Measurements from ENCODE around the gene CDK18.
"Not testable (repeated sequence)": the region's sequence is repeated elsewhere in the genome, so short reads cannot be mapped to it uniquely, and the experiment has no call there.

Gene CDK18

DNA sequence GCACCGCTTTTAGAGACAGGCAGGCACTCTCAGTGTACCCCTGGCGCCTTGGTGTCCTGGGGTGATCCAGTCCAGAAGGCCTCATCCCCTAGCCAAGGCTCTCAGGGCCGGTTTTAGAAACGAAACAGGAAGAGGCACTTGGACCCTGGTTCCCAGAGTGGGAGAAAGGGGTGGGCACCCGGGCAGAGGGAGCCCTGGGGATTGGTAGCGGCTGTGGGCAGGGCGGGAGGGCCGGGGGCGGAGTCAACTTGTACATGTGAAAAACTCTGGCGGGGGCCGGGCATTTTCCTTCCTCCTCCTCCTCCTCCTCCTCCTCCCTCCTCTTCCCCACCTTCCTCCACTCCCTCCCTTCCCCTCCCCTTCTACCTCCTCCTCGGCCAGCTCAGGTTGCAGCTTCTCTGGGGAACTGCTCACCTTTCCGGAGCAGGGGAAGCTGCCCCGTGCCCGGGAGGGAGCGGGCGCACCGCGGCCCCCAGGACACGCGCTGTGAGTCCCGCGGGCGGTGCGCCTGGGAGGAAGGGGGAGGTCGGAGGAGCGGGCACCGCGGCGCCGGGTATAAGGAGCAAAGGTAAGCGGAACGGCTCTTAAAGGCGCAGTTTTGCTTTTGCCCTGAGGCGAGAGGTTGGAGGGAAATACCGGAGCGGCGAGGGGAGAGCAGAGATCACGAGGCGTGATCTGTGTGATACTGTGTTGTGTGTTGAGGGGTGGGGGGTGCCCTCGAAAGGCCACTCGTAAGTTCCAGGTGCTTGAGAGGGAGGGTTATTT is at the start of gene CDK18:
Gene CDK18, plus strand, starts transcription at position 359 of the 765 bp plus-strand sequence. CDS start 18,499 bp downstream, outside the sequence.
- DNase-seq (ENCODE audit: low spot score): peak; percentile 96

DNA sequence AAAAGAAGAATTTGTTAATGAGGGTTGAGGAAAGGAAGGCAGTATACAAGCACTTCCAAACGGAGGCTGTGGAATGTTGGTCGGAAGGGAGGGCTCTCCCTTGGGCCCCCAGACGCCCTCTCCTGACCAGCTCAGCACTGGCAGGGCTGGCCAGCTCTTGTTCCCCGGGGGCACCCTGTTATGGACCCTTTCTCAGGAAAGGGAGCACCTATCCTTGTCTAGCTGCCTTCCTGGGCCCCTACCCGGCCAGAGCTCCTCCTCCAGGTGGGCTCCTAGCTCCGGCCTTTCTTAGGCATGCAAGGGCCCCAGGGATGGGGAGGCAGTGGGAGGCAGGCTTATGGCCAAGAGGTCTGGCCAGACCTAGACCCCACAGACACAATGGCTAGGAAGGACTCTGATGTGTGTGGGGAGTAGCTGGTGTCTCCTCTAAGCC is 49.5 kb upstream of the CDK18 start:
- DNase-seq (ENCODE audit: low spot score): no peak

DNA sequence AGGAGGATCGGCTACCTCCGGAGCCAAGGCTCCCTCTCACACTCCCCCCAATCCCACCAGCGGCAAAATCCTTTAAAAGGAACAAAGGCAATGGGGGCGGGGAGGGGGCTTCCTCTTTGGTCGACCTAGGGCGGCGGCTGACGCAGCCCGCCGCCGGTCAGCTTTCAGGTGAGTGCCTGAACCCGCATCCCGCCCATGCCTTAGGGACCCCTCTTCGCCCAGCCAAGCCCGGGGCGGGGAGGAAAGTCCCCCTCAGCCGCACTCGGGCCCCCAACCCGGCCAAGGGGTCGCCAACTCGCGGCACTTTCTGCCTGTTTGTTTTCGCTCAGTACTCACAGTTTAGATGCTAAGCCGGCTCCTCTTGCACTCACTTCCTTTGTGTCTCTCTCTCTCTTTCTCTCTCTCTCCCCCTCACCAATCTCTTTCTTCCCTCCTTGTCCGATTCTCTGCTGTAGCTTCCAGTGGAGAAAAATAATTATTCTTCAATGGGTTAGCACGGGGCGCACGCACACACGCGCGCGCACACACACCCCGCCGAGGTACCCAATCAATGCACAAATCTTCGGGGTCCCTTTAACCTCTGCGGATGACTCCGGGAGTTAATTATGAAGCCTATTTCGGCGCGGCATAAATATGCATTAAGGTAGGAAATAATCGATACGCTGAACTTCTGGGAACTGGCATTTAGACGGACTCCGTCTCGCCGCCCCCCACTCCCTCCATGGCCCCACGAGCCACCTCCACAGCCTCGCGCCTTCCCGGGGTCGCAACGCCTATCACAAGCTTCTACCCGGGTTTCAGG is 48.7 kb upstream of the CDK18 start, which contains the start of gene BLACAT1:
Gene BLACAT1, minus strand, starts transcription at position 465 of the 802 bp plus-strand sequence.
- DNase-seq (ENCODE audit: low spot score): no peak

DNA sequence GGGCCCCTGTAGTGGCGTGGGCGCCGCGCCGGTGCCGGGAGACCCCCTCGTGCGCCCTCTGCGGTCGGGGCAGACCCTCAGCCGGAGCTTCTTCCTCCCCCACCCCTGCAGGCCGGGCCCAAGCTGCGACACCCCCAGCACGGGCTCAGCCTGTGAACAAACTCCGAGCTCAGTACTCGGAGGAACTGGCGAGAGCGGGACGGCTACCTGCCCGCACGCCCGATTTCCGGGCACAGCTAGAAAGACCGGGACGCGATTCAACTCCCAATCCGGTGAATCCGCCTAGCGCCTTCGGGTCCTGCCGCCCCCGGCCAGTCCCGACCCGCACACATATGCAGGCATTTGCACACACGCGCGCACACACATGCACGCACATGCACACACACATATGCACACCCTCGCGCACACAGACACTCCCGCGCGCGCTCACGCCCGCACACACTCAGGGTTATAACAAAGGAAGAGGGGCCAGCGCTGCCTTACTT is 48.0 kb upstream of the CDK18 start:
- no peak for DNase-seq (ENCODE audit: low spot score)

DNA sequence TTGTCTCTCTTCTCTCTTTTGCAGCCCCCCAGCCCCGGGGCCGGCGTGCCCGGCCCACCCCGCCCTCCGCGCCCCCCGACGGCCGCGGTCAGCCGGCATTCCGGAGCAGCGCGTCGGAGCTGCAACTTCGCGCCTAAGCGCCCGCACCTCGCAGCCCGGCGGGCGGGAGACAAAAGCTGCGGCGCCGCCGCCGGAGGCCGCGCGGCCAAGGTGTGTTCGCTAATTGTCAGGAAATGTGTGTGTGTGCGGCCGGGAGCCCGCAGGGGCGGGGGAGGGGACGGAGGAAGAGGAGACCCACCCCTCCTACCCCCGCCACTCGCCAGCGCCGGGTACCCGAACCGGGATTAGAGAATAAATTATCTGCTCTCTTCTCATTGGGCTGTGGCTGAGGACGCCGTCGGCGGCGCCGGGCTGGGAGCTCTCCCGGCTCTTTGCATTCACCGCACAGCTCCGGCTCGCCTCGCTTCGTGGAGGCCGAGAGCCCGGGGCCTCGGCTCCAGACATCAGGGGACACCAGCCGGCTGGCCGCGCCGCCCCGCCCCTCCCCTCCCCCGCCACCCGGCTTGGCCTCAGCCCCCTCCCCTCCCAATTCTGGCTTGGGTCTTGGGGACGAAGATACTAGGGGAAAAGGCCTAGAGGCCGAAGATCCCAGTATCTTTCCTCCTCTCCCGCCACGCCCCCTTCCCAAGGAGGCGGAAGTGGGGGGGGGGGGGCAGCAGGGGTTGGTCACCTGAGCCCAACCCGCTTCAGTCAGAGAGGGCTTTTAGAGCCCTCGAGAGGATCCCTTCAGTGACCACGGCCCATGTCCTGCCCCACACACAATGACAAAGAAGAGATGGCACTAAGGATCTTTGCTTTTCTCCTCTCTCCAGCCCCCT is 47.4 kb upstream of the CDK18 start:
- DNase-seq (ENCODE audit: low spot score): no peak

DNA sequence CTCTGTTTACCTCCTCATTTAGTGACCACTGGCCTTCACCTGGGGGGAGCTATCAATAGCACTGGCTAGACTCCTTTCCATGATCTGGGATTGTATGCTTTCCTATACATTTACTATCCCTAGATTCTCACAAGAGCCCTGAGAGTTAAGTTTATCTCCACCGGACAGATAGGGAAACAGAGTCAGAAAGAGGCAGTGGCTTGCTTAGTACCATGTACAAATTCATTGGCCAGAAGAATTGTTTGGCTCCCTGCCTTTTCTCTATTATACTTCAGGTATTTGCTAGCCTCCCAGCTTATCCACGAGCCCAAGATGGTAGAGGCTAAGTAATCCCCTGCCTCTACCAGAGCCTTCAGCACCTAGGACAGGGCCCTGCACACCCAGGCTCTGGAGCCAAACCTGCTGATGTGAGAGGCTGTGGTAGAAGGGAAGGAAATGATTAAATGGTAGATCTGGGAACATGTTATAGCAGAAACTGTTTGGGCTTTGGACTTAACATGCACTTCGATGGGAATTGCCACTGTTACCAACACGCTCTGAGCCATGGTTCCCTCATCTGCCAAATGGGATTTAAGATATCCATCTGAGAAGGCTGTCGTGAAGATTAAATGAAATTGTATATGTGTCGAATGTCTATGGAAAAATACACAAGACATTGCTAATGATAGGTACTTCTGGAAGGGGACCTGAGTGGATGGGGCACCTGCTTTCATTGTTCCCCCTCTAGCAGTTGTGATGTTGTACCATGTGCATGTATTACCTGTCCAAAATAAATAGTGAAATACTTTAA is 45.5 kb upstream of the CDK18 start:
- DNase-seq (ENCODE audit: low spot score): no peak

DNA sequence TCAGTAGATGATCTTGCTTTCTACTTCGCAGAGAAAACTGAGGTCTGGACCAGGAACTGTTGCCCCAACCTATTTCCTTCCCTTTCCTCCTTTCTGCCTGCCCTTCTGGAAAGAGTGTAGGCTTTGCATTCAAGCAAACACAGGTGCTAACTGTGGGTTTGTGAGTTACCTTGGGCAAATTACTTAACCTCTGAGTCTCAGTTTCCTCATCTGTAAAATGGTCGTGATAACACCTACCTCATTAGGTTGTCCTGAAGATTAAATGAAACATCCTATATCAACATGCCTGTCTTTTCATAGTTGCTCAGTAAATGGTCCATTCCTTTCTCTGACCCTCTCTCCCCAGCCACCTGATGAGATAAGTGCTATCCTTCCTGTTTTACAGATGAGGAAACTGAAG is 39.1 kb upstream of the CDK18 start:
- DNase-seq (ENCODE audit: low spot score): no peak

DNA sequence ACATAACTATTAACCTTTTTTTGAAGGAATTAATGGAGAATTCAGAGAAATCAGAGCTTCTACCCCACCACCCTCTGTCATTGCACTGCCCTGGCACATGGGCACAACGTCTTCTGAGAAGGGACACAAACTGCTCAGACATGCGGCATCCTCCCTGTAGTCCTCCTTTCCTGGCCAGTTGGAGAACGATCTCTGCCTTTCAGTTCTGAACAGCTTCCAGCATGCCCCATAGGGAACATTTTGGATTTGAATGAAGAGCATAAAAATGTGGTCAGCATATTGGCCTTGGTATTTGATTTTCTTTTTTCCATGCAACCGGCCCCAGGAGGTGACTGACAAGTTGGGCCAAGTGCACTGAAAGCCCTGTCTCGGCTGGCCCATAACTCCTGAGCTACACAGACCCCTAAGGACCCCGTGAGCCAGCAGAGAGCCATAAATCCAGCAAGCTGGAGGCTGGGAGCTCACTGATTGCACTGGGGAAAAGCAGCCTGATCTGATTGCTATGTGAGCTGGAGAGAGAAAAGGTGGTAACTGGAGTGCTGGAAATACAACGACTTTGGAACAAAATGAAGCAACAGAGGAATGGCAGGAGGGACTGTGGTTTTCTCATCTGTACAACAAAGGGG is 37.8 kb upstream of the CDK18 start:
- DNase-seq (ENCODE audit: low spot score): no peak

DNA sequence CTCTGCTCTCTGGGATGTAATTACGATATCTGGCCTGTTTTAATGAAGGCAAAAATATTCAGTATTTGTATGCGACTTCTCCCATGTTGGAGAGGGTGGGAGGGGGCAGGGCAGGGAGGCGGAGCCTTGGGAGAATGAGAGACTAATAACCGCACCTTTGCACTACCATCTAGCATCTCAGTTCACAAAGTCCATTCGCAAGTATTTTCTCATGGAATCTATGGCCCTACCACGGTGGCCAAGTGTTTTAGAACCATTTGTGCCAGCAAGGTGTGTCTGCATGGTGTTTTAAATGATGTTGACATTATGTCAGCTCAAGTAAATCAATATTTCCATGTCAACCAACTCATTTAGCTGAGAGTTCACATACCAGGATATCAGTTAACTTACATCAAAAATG is 34.3 kb upstream of the CDK18 start:
- no peak for DNase-seq (ENCODE audit: low spot score)

DNA sequence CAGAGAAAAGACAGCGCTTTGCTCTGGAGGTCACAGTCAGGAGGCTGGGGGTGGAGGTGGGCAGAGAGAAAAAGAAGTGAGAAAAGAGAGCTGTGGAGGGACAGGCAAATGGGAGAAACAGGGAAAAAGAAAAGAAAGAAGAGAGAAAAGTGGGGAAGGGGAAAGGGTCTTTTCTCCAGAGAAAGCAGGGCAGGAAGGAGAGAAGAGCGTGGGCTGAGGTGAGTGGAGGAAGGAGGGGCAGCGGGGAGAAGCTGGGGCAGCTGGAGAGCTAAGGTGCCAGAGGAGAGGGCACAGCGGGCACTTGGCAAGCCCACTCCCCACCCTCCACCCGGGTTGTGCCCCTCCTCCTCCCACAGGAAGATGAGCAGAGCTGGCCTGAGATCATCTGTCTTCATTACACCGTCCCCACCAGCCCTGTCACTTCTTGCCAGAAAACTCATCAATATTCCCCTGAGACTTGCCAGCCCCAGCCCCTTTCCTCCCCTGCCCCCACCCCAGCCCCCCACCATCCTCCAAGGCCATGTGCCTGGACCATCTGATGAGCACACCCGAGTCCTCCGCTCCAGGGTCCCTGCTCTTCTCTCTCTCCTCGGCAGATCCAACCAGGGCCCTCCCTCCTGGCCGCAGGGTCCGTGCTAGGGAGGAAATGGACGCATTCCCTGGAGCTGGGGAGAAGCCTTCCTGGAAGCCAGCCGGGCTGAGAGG is 31.6 kb upstream of the CDK18 start:
- no peak for DNase-seq (ENCODE audit: low spot score)

DNA sequence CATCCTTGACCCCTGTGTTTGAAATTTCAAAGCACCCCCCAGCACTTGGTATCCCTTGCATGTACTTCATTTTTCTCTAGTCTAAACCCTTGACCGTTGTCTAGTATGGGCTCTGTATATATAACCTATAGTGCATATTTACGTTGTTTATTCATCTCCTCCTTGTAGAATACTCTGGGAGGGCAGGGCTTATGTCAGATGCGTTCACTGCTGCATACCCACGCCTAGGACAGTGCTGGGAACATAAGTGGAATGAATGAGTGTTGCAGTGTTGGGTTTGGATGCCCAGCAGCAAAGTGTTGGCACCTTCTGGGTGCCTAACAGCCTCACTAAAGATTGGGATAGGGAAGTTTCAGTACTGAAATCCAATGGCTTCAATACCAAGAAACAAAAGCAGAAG is 31.0 kb upstream of the CDK18 start:
- no peak for DNase-seq (ENCODE audit: low spot score)

DNA sequence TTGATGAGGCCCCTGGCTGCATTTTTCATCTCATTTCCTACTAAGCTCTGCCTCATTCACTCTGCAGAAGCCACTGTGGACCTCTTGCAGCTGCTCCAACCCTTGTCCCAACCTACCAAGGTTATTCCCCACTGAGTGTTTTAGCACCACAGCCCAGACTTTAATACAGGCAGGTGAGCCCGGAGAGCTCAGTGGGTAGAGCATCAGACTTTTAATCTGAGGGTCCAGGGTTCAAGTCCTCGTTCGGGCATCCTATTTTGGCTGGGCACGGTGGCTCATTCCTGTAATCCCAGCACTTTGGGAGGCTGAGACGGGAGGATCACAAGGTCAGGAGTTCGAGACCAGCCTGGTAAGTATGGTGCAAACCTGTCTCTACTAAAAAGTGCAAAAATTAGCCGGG is 30.5 kb upstream of the CDK18 start:
- no peak for DNase-seq (ENCODE audit: low spot score)

DNA sequence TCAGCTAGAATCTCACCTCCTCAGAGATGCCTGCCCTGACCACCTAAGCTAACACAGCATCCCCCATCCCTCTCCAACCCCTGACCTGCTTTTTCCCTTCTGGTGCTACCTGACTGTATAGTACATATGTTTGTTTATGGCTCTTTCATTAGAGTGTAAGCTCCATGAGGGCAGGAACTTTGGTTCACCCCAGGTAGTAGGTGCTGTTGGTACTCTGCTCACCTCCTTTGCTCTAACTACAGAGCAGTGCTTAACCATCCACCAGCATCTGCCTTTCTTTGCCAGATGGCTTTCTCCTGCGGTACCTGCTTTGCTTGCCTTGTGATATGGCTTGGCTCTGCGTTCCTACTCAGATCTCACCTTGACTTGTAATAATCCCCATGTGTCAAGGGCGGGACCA is 29.9 kb upstream of the CDK18 start:
- no peak for DNase-seq (ENCODE audit: low spot score)

DNA sequence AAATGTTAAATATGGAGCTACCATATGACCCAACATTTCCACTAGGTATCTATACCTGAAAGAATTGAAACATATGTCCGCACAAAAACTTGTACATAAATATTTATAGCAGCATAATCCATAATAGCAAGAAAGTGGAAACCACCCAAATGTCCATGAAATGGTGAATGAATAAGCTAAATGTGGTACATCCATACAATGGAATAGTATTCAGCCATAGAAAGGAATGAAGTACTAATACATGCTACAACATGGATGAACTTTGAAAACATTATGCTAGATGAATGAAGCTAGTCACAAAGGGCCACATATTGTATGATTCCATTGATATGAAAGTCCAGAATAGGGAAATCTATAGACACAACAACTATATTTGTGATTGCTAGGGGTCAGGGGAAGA is 28.6 kb upstream of the CDK18 start:
- no peak for DNase-seq (ENCODE audit: low spot score)

DNA sequence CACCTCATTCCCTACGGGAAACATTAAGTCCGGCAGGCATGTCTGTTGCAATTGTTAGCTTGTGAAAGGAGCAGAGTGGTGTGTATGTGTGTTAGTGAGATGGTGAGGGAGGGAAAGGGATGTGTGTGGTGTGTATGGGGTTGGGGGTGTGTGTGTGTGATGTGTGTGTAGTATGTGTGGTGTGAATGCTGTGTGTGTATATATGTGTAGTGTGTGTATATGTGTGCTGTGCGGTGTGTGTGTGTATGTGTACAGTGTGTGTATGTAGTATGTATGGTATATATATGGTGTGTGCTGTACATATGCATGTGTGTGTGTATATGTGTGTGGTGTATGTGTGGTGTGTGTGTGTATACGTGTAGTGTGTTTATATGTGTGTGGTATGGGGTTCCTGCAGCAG is 27.8 kb upstream of the CDK18 start:
- no peak for DNase-seq (ENCODE audit: low spot score)

DNA sequence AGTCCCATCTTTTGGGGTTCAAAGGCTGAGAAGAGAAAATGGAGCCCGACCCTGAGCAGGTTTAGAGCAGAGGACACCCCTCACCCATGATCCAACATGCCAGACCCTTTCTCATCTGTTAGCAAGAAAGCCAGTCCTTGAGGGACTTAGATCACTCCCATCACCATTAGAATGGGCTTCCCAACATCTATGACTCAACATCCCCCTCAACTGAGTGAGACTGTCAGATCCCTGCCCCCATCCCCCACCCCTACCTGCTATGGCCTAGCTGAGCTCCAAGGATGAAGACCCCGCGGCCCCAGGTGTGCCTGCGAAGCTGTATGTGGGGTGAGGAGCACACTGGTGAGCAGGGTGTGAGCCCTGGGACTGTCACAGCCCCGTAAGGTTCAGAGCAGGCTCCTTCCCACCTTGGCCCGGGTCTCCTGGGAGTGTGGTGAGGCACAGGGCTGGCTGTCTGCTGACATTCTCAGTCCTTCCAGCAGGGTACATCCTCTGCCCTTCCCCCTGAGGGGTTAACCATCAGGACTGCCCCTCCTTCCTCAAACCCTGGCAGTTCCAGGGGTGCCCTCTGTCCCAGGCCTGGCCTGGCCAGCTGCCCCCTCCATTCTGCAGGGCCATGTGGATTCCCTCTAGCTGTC is 27.2 kb upstream of the CDK18 start:
- DNase-seq (ENCODE audit: low spot score): no peak

DNA sequence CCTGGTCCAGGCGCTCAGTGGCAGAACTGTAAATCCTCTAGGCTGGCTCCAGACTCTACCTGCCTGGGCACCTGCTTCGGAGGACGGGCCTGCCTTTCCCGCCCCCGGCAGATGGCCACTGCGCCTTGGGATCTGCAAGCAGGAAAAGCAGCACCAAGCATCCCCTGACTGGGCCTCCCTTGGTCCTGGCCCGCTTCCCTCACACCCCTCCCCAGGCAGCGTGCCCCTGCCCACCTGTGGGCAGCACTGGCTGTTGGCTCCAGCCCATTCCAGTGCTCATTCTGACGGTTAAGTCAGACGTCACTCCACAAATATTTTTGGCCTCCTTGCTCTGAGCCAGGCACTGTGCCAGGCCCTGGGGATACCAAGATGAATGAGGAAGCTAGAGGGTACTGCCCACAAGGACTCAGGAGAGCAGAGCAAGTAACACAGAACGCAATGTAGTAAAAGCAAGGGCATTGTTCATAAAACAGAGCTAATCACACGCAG is 26.7 kb upstream of the CDK18 start:
- no peak for DNase-seq (ENCODE audit: low spot score)

DNA sequence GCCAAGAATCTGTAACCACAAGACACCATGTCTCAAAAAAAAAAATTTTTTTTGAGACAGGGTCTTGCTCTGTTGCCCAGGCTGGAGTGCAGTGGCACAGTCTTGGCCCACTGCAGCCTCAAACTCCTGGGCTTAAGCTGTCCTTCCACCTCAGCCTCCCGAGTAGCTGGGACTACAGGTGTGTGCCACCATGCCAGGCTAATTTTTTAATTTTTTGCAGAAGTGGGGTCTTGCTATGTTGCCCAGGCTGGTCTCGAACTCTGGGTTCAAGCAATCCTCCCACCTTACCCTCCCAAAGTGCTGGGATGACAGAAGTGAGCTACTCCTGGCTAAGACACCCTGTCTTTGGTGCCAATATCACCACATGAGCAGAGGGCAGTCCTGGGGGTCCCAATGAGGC is 25.5 kb upstream of the CDK18 start:
- DNase-seq (ENCODE audit: low spot score): not testable (repeated sequence)

DNA sequence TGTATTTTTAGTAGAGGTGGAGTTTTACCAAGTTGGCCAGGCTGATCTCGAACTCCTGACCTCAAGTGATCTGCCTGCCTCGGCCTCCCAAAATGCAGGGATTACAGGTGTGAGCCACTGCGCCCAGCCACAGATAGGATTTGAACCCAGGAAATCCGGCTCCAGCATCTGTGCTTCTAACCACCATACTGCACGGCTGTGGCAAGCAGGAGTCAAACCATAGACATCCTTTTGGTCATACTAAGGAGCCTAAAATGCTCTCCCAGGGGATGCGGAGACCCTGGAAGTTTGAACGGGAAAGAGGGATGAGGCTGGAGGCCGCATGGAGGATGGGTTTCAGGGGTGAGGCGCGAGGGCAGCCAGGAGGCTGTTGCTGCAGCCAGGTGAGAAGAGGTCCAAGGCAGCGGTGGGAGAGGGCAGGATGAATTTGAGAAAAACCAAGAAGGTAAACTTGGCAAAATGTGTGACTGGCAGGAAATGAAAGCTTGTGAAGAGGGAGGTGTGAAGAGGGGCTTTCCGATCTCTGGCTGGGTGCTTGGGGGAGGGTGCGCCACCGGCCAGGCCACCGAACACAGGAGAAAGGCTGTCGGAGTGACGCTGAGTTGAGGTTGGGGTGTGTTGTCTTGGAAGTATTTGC is 24.0 kb upstream of the CDK18 start:
- no peak for DNase-seq (ENCODE audit: low spot score)
